Activated B cell treated with CpG ODN at 0.5 μM for 24 hours (primary cell): ENCODE data around the gene GNL1. TPM values are rescaled to one million over a fixed set of nuclear protein-coding genes. Genes with fewer than 3 reads are reported as not detected.
"Not testable (repeated sequence)": the region's sequence is repeated elsewhere in the genome, so short reads cannot be mapped to it uniquely, and the experiment has no call there.

Experiments used
- ATAC-seq: fragments of 200-7000 bp; cut with Tn5 transposase; one replicate; pipeline ENCODE4 v1.10.0; 2021; ENCODE audit warnings: low read depth, mild to moderate bottlenecking, moderate library complexity
- CTCF ChIA-PET: fragments of 350-600 bp; sonication (Branson Sonifier 250); formaldehyde crosslinking; loops from one replicate; lab custom pipeline; 2021; ENCODE audit warnings: antibody characterized with exemption; lab: Charles Lee
- POLR2A ChIA-PET: fragments of 350-600 bp; sonication (Branson Sonifier 250); formaldehyde crosslinking; loops from one replicate; lab custom pipeline; 2021; ENCODE audit warnings: antibody characterized with exemption; lab: Charles Lee
- DNase-seq: peaks from one replicate; pipeline ENCODE4 v3.0.0; 2022
- H3K27ac Mint-ChIP-seq: one replicate; pipeline ENCODE4 v1.8.0; 2020; ENCODE audit warnings: mixed read lengths
- H3K27me3 Mint-ChIP-seq: one replicate; pipeline ENCODE4 v1.8.0; 2021; ENCODE audit warnings: mixed read lengths
- H3K36me3 Mint-ChIP-seq: one replicate; pipeline ENCODE4 v1.8.0; 2021; ENCODE audit warnings: low read depth, mixed read lengths
- H3K4me1 Mint-ChIP-seq: one replicate; pipeline ENCODE4 v1.8.0; 2021; ENCODE audit warnings: mixed read lengths
- H3K4me3 Mint-ChIP-seq: one replicate; pipeline ENCODE4 v1.8.0; 2020; ENCODE audit warnings: mild to moderate bottlenecking, mixed read lengths
- H3K9me3 Mint-ChIP-seq: one replicate; pipeline ENCODE4 v1.8.0; 2020; ENCODE audit warnings: mixed read lengths
- intact Hi-C: fragments of 100-400 bp; cut with micrococcal nuclease; formaldehyde crosslinking; loops from one replicate; pipeline ENCODE4 v1.15.1; 2024
- total RNA-seq: library from RNA; stranded (reverse); gene quantifications from 2 replicates; pipeline ENCODE4 v1.2.3, GENCODE V29; 2022
- TF ChIP-seq, protein P1 (sequence below): fragments of 200-600 bp; IDR thresholded peaks from one replicate; pipeline ENCODE4 v1.8.0; 2022; ENCODE audit warnings: antibody characterized with exemption, mild to moderate bottlenecking

GNL1 gene
- total RNA-seq, 1 donor from 2014 or later, result 67.4 TPM

DNA sequence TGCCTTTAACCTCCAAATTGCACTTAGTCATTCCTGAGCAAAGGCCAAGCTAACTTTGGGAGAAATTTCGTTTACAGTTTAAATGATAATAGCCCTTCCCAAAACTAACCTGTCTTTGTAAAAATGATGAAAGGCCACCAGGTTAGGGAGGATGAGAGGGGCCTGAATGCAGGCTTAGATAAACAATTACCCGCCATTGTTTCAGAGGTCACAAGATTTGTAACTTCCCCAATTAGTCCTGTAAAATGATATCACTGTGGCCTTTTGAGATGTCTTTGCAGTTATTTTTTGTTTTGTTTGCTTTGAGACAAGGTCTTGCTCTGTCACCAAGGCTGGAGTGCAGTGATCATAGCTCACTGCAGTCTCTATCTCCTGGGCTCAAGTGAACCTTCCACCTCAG, 26.3 kb downstream of the GNL1 start:
- CTCF ChIA-PET, result interaction anchor here (0.8 to 4.8 kb wide), 6 partner anchors 11 to 51 kb away, joined by 3 to 113 read pairs (median 6); no protein-coding TSS in a partner anchor
- no peak for ATAC-seq

DNA sequence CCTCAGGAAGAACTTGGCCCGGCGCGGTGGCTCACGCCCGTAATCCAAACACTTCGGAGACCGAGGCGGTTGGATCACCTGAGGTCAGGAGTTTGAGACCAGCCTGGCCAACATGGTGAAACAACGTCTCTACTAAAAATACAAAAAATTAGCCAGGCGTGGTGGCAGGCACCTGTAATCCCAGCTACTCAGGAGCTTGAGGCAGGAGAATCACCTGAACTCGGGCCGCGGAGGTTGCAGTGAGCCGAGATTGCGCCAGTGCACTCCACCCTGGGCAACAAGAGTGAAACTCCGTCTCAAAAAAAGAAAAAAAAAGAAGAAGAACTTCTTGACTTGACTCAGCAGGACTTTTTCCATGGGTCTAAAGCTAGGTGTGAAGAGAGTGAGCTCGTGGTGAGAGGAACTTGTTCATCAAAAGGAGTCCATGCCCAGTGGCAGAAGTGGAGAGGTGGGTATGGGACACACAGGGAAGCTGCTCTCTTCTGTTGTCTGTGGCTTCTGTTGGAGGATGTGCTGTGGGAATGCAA, 26.9 kb downstream of the GNL1 start:
- not testable (repeated sequence) for H3K36me3 Mint-ChIP-seq, H3K27me3 Mint-ChIP-seq, H3K9me3 Mint-ChIP-seq
- ChIA-PET CTCF (interaction anchor here (0.6 to 4.8 kb wide), 7 partner anchors 12 to 50 kb away, joined by 3 to 113 read pairs (median 6); no protein-coding TSS in a partner anchor), POLR2A (interaction anchor here (0.8 to 7.2 kb wide), 14 partner anchors 8 to 188 kb away, joined by 3 to 458 read pairs (median 8); partner anchors contain the start of genes GNL1, HLA-E, MDC1 and MRPS18B)
- ATAC-seq (peak; percentile 48), DNase-seq (peak; percentile 32)
- Mint-ChIP-seq H3K4me3 (peak overlapping the region; percentile 12), H3K4me1 (peaks cover 78% of the 10 kb centered on the region), H3K27ac (peak overlapping the region; percentile 95)
- intact Hi-C loops, result loop anchor here (1.0 to 2.0 kb wide), 3 partner anchors 13 to 20 kb away; no protein-coding TSS in a partner anchor

More for the DNA sequence above, 26.3 kb downstream of the GNL1 start:
- Mint-ChIP-seq H3K4me3 (peak overlapping the region; percentile 12), H3K27me3 (no peaks in the 10 kb centered on the region), H3K9me3 (no peaks in the 10 kb centered on the region), H3K36me3 (no peaks in the 10 kb centered on the region), H3K27ac (peak overlapping the region; percentile 95), H3K4me1 (peaks cover 72% of the 10 kb centered on the region)
- TF ChIP-seq, protein P1, sequence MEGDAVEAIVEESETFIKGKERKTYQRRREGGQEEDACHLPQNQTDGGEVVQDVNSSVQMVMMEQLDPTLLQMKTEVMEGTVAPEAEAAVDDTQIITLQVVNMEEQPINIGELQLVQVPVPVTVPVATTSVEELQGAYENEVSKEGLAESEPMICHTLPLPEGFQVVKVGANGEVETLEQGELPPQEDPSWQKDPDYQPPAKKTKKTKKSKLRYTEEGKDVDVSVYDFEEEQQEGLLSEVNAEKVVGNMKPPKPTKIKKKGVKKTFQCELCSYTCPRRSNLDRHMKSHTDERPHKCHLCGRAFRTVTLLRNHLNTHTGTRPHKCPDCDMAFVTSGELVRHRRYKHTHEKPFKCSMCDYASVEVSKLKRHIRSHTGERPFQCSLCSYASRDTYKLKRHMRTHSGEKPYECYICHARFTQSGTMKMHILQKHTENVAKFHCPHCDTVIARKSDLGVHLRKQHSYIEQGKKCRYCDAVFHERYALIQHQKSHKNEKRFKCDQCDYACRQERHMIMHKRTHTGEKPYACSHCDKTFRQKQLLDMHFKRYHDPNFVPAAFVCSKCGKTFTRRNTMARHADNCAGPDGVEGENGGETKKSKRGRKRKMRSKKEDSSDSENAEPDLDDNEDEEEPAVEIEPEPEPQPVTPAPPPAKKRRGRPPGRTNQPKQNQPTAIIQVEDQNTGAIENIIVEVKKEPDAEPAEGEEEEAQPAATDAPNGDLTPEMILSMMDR, result no peak
- no peak for DNase-seq
- intact Hi-C loops, result no loop called here
- POLR2A ChIA-PET, result interaction anchor here (0.8 to 7.2 kb wide), 13 partner anchors 9 to 187 kb away, joined by 3 to 458 read pairs (median 9); partner anchors contain the start of genes GNL1, HLA-E, MDC1 and PRR3

DNA sequence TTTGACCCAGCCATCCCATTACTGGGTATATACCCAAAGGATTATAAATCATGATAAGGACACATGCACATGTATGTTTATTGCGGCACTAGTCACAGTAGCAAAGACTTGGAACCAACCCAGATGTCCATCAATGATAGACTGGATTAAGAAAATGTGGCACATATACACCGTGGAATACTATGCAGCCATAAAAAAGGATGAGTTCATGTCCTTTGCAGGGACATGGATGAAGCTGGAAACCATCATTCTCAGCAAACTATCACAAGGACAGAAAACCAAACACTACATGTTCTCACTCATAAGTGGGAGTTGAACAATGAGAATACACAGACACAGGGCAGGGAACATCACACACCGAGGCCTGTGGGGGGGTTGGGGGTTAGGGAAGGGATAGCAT, 29.8 kb downstream of the GNL1 start:
- CTCF ChIA-PET, intact Hi-C loops, ATAC-seq, DNase-seq, H3K36me3 Mint-ChIP-seq, H3K9me3 Mint-ChIP-seq, H3K27me3 Mint-ChIP-seq: not testable (repeated sequence)
- H3K4me1 Mint-ChIP-seq, result peaks cover 87% of the 10 kb centered on the region
- peak overlapping the region; percentile 19 for H3K4me3 Mint-ChIP-seq
- POLR2A ChIA-PET, result interaction anchor here (5.8 to 7.2 kb wide), 3 partner anchors 12 to 34 kb away, joined by 44 to 458 read pairs (median 352); partner anchors contain the start of gene HLA-E
- peak overlapping the region; percentile 72 for H3K27ac Mint-ChIP-seq

DNA sequence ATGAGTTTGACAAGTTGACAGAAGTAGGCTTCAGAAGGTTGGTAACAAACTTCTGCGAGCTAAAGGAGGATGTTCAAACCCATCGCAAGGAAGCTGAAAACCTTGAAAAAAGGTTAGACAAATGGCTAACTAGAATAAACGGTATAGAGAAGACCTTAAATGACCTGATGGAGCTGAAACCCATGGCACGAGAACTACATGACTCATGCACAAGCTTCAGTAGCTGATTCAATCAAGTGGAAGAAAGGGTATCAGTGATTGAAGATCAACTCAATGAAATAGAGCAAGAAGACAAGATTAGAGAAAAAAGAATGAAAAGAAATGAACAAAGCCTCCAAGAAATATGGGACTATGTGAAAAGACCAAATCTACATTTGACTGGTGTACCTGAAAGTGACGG, 34.3 kb downstream of the GNL1 start:
- Mint-ChIP-seq H3K4me3 (peak overlapping the region; percentile 8), H3K4me1 (peaks cover 76% of the 10 kb centered on the region), H3K27ac (peak overlapping the region; percentile 83)
- H3K9me3 Mint-ChIP-seq, intact Hi-C loops, H3K27me3 Mint-ChIP-seq, H3K36me3 Mint-ChIP-seq, DNase-seq, ATAC-seq: not testable (repeated sequence)
- POLR2A ChIA-PET, result interaction anchor here (0.8 to 5.8 kb wide), 7 partner anchors 8 to 29 kb away, joined by 4 to 44 read pairs (median 11); no protein-coding TSS in a partner anchor
- CTCF ChIA-PET, result interaction anchor here (1.3 to 1.7 kb wide), 3 partner anchors 10 to 29 kb away, joined by 3 to 5 read pairs (median 5); no protein-coding TSS in a partner anchor

DNA sequence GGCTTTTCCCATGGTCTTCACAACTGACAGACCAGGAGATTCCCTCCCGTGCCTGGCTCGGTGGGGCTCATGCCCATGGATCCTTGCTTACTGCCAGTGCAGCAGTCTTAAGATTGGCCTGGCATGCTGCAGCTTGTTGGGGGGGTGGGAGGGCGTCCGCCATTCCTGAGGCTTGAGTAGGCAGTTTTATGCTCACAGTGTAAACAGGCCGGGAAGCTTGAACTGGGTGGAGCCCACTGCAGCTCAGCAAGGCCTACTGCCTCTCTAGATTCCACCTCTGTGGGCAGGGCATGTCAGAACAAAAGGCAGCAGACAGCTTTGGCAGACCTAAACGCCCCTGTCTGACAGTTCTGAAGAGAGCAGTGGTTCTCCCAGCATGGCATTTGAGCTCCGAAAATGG, 35.2 kb downstream of the GNL1 start:
- H3K9me3 Mint-ChIP-seq, intact Hi-C loops, DNase-seq, H3K36me3 Mint-ChIP-seq, H3K27me3 Mint-ChIP-seq, ATAC-seq, H3K4me3 Mint-ChIP-seq: not testable (repeated sequence)
- ChIA-PET CTCF (interaction anchor here (1.3 kb wide), 2 partner anchors 11 to 27 kb away, joined by 3 to 5 read pairs; no protein-coding TSS in a partner anchor), POLR2A (interaction anchor here (0.7 to 5.8 kb wide), 7 partner anchors 9 to 31 kb away, joined by 3 to 44 read pairs (median 11); no protein-coding TSS in a partner anchor)
- Mint-ChIP-seq H3K4me1 (peaks cover 76% of the 10 kb centered on the region), H3K27ac (peak overlapping the region; percentile 83)

DNA sequence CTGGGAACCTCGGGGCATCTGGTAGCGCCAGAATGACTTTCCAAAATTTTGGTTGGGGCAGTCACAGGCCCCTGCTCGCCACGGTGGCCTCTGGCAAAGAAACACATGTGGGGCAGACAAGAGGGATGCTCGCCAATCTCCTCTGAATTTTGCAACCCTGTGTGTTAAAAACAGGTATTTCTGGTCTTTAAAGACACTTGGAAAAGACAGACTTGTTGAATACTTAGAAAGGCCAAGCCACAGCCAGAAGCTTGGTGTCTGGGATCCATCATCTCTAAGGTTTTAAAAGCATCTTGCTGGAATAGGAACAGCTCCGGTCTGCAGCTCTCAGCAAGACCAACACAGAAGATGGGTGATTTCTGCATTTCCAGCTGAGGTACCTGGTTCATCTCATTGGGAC, 35.8 kb downstream of the GNL1 start:
- H3K9me3 Mint-ChIP-seq, result peaks cover 2% of the 10 kb centered on the region
- DNase-seq (no peak), ATAC-seq (no peak)
- H3K27me3 Mint-ChIP-seq, result no peaks in the 10 kb centered on the region
- no peak overlapping the region for H3K4me3 Mint-ChIP-seq
- TF ChIP-seq, protein P1, result no peak
- H3K4me1 Mint-ChIP-seq, result peaks cover 75% of the 10 kb centered on the region
- intact Hi-C loops, result no loop called here
- ChIA-PET POLR2A (interaction anchor here (0.7 to 13.0 kb wide), 4 partner anchors 7 to 30 kb away, joined by 3 to 352 read pairs (median 28); no protein-coding TSS in a partner anchor), CTCF (no interaction called here)
- peaks cover 1% of the 10 kb centered on the region for H3K36me3 Mint-ChIP-seq
- H3K27ac Mint-ChIP-seq, result no peak overlapping the region

DNA sequence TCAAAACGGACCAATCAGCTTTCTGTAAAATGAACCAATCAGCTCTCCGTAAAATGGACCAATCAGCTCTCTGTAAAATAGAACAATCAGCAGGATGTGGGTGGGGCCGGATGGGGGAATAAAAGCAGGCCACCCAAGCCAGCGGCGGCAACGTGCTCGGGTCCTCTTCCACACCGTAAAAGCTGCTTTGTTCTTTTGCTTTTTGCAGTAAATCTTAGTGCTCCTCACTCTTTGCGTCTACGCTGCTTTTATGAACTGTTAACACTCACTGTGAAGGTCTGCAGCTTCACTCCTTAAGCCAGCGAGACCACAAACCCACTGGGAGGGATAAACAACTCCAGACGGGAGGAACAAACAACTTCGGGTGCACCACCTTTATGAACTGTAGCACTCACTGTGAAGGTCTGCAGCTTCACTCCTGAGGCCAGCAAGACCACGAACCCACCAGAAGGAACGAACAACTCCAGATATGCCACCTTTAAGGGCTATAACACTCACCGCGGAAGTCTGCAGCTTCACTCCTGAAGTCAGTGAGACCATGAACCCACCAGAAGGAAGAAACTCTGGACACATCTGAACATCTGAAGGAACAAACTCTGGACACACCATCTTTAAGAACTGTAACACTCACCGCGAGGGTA, 37.7 kb downstream of the GNL1 start:
- not testable (repeated sequence) for DNase-seq
- peaks cover 74% of the 10 kb centered on the region for H3K4me1 Mint-ChIP-seq
- POLR2A ChIA-PET, result interaction anchor here (1.3 to 13.0 kb wide), 7 partner anchors 9 to 199 kb away, joined by 3 to 352 read pairs (median 6); partner anchors contain the start of gene MDC1

DNA sequence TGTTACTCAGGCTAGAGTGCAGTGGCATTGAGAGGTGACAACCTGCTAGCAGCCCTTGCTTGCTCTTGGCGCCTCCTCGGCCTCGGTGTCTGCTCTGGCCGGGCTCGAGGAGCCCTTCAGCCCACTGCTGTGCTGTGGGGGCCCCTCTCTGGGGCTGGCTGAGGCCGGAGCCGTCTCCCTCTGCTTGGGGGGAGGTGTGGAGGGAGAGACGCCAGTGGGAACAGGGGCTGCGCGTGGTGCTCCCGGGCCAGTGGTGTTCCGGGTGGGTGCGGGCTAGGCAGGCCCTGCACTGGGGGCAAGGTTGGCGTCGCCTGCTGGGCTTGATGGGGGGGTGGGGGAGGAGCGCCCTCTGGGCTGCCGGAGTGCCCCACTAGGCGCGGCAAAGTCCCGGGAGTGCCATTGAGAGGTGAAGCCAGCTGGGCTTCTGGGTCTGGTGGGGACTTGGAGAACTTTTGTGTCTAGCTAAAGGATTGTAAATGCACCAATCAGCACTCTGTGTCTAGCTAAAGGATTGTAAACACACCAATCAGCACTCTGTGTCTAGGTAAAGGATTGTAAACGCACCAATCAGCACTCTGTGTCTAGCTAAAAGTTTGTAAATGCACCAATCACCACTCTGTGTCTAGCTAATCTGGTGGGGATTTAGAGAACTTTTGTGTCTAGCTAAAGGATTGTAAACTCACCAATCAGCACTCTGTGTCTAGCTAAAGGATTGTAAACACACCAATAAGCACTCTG, 38.4 kb downstream of the GNL1 start:
- H3K27ac Mint-ChIP-seq, result peak overlapping the region; percentile 59
- intact Hi-C loops, H3K27me3 Mint-ChIP-seq, DNase-seq, H3K4me3 Mint-ChIP-seq, ATAC-seq, H3K9me3 Mint-ChIP-seq, H3K36me3 Mint-ChIP-seq: not testable (repeated sequence)
- ChIA-PET CTCF (interaction anchor here (1.3 to 3.1 kb wide), 3 partner anchors 15 to 25 kb away, joined by 3 to 13 read pairs (median 6); no protein-coding TSS in a partner anchor), POLR2A (interaction anchor here (1.3 to 13.0 kb wide), 7 partner anchors 8 to 199 kb away, joined by 3 to 352 read pairs (median 6); partner anchors contain the start of gene MDC1)
- H3K4me1 Mint-ChIP-seq, result peaks cover 72% of the 10 kb centered on the region

More for the DNA sequence above, 37.7 kb downstream of the GNL1 start:
- CTCF ChIA-PET, result interaction anchor here (1.5 to 3.1 kb wide), 2 partner anchors 14 to 23 kb away, joined by 6 to 13 read pairs; no protein-coding TSS in a partner anchor
- ATAC-seq, H3K9me3 Mint-ChIP-seq, H3K4me3 Mint-ChIP-seq, H3K27me3 Mint-ChIP-seq, H3K36me3 Mint-ChIP-seq, intact Hi-C loops: not testable (repeated sequence)
- peak overlapping the region; percentile 36 for H3K27ac Mint-ChIP-seq

DNA sequence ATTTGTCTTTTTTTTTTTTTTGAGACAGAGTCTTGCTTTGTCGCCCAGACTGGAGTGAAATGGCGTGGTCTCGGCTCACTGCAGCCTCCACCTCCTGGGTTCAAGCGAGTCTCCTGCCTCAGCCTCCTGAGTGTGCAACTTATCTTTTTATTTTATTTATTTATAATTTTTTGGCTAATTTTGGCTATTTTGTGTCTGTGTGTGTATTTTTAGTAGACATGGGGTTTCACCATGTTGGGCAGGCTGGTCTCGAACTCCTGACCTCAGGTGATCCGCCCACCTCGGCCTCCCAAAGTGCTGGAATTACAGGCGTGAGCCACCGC, 39.6 kb downstream of the GNL1 start:
- ChIA-PET POLR2A (interaction anchor here (0.6 to 13.0 kb wide), 16 partner anchors 8 to 1593 kb away, joined by 3 to 352 read pairs (median 5); partner anchors contain the start of genes ABCF1, MDC1 and TRIM27), CTCF (interaction anchor here (0.7 to 3.1 kb wide), 6 partner anchors 15 to 35 kb away, joined by 3 to 13 read pairs (median 4); no protein-coding TSS in a partner anchor)
- H3K27me3 Mint-ChIP-seq, DNase-seq, H3K36me3 Mint-ChIP-seq, H3K9me3 Mint-ChIP-seq, ATAC-seq: not testable (repeated sequence)
- intact Hi-C loops, result loop anchor here (1.0 kb wide), 4 partner anchors 8 to 101 kb away; partner anchors contain the start of genes HLA-E, MRPS18B and PPP1R10
- peaks cover 71% of the 10 kb centered on the region for H3K4me1 Mint-ChIP-seq
- peak overlapping the region; percentile 87 for H3K4me3 Mint-ChIP-seq
- peak overlapping the region; percentile 97 for H3K27ac Mint-ChIP-seq
